HepG2 (cell line): Measurements from ENCODE around the gene MINDY2. TPM values are rescaled to one million over a fixed set of nuclear protein-coding genes. Genes with fewer than 3 reads are reported as not detected.

ENCODE experiments used
- ATAC-seq: fragments of 200-7000 bp; cut with Tn5 transposase; 3 replicates; pipeline ENCODE4 v1.9.1; 2020; ENCODE audit warnings: mild to moderate bottlenecking, moderate library complexity
- BruUV-seq: library from RNA; stranded (reverse); fragments of 400-500 nt; replicated peaks from 2 replicates; lab custom pipeline; 2021; lab: Mats Ljungman, UMichigan
- CTCF ChIA-PET: fragments of 300-600 bp; formaldehyde crosslinking; extraction: SDS; loops from one replicate; lab custom pipeline; 2021; ENCODE audit warnings: low total read pairs, inconsistent platforms, low intra/inter-chr PET ratio; lab: Yijun Ruan, JAX
- POLR2A ChIA-PET: fragments of 350-600 bp; sonication (Branson Sonifier 250); formaldehyde crosslinking; loops from one replicate; lab custom pipeline; 2020; ENCODE audit warnings: antibody characterized with exemption, inconsistent platforms; lab: Yijun Ruan, JAX
- DNase-seq: peaks from one replicate; pipeline ENCODE4 v3.0.0-alpha.2; 2015; ENCODE audit warnings: low spot score
- FAIRE-seq: peaks from 3 replicates; lab custom pipeline; 2011; peaks lifted over from hg19 to GRCh38; lab: Jason Lieb, UNC
- H2AFZ ChIP-seq: one replicate; pipeline ENCODE4 v1.6.1; 2011; ENCODE audit warnings: low read length, inconsistent platforms
- H3K27ac ChIP-seq: fragments of 300-600 bp; 3 replicates; pipeline ENCODE4 v1.8.0; 2011; ENCODE audit warnings: mixed run types, mild to moderate bottlenecking, mixed read lengths, low read length, inconsistent platforms; ENCODE audit not compliant: insufficient read depth; ENCODE audit errors: extremely low read length
- H3K27me3 ChIP-seq, 2 experiments: fragments of 200-600 bp in 1 of 2; 2 replicates in 1 of 2; 3 replicates in 1 of 2; pipeline versions ENCODE4 v1.6.0 to v1.8.0; 2011; ENCODE audit warnings: low read length in 2 of 2, mild to moderate bottlenecking in 2 of 2, moderate library complexity in 2 of 2, inconsistent platforms in 1 of 2; ENCODE audit not compliant: insufficient read depth in 2 of 2, control insufficient read depth in 1 of 2
- H3K36me3 ChIP-seq, 2 experiments: fragments of 200-600 bp in 1 of 2; replicated peaks in 1 of 2; 2 replicates in 1 of 2; 3 replicates in 1 of 2; pipeline versions ENCODE4 v1.5.1 to v1.8.0; 2011; ENCODE audit warnings: low read length in 2 of 2, inconsistent platforms in 1 of 2; ENCODE audit not compliant: insufficient read depth in 2 of 2, control insufficient read depth in 1 of 2
- H3K4me1 ChIP-seq: 2 replicates; pipeline ENCODE4 v1.5.1; 2012; ENCODE audit warnings: low read length, inconsistent platforms; ENCODE audit not compliant: insufficient read depth
- H3K4me2 ChIP-seq: 2 replicates; pipeline ENCODE4 v1.6.0; 2011; ENCODE audit warnings: low read depth, low read length, inconsistent platforms
- H3K4me3 ChIP-seq, 3 experiments: fragments of 200-600 bp in 1 of 3; sonication (generic), shearing (Covaris generic) in 1 of 3; replicated peaks in 1 of 3; 2 replicates each; pipeline ENCODE4 v1.5.1; 2011 to 2016; ENCODE audit warnings: low read length in 3 of 3, inconsistent platforms in 2 of 3, low read depth in 2 of 3, mild to moderate bottlenecking in 2 of 3, control low read depth in 1 of 3, mixed read lengths in 1 of 3; ENCODE audit not compliant: insufficient read depth in 1 of 3
- H3K79me2 ChIP-seq: one replicate; pipeline ENCODE4 v1.6.1; 2011; ENCODE audit warnings: low read length, inconsistent platforms; ENCODE audit not compliant: insufficient read depth
- H3K9ac ChIP-seq: 2 replicates; pipeline ENCODE4 v1.6.0; 2011; ENCODE audit warnings: mild to moderate bottlenecking, low read depth, low read length, inconsistent platforms; ENCODE audit not compliant: insufficient read depth
- H3K9me3 ChIP-seq: 2 replicates; pipeline ENCODE4 v1.5.1; 2012; ENCODE audit warnings: mild to moderate bottlenecking, low read length
- H4K20me1 ChIP-seq: 2 replicates; pipeline ENCODE4 v1.6.0; 2011; ENCODE audit warnings: inconsistent platforms, mild to moderate bottlenecking, low read length, moderate library complexity; ENCODE audit not compliant: insufficient read depth
- BHLHE40 ChIP-seq: IDR thresholded peaks from 2 replicates; pipeline ENCODE4 v1.6.1; 2011; ENCODE audit warnings: low read length, improper control_type of control experiment
- EHMT2 ChIP-seq: fragments of 200-600 bp; sonication (generic); IDR thresholded peaks from 2 replicates; pipeline ENCODE4 v1.7.0; 2017; ENCODE audit warnings: antibody characterized with exemption, low read depth, low read length, borderline replicate concordance
- HNRNPUL1 ChIP-seq: fragments of 200-400 bp; formaldehyde crosslinking; IDR thresholded peaks from 2 replicates; pipeline ENCODE4 v1.6.1; 2017; ENCODE audit warnings: low read depth, mild to moderate bottlenecking, low read length, moderate library complexity
- HOMEZ ChIP-seq: IDR thresholded peaks from 2 replicates; pipeline ENCODE4 v1.6.1; 2016; ENCODE audit warnings: low read depth
- KDM4B ChIP-seq: sonication (generic); formaldehyde crosslinking; IDR thresholded peaks from 2 replicates; pipeline ENCODE4 v1.4.0; 2020; ENCODE audit warnings: missing genetic modification reagents
- NFE2L1 ChIP-seq: sonication (generic); formaldehyde crosslinking; IDR thresholded peaks from 2 replicates; pipeline ENCODE4 v1.4.0; 2020; ENCODE audit warnings: missing genetic modification reagents, mild to moderate bottlenecking, borderline replicate concordance
- PCBP2 ChIP-seq: fragments of 200-400 bp; formaldehyde crosslinking; optimal IDR thresholded peaks from 2 replicates; pipeline ENCODE3; 2018; ENCODE audit warnings: low read length, low read depth; ENCODE audit not compliant: poor library complexity, severe bottlenecking
- SNAPC4 ChIP-seq: sonication (generic); formaldehyde crosslinking; IDR thresholded peaks from 2 replicates; pipeline ENCODE4 v1.4.0; 2020; ENCODE audit warnings: mild to moderate bottlenecking, missing genetic modification reagents
- U2AF1 ChIP-seq: fragments of 200-400 bp; formaldehyde crosslinking; optimal IDR thresholded peaks from 2 replicates; pipeline ENCODE3; 2017; ENCODE audit warnings: mild to moderate bottlenecking, low read depth, low read length
- YEATS2 ChIP-seq: sonication (generic); formaldehyde crosslinking; IDR thresholded peaks from 2 replicates; pipeline ENCODE4 v1.4.0; 2020; ENCODE audit warnings: missing genetic modification reagents, borderline replicate concordance
- ZBTB38 ChIP-seq: sonication (generic); formaldehyde crosslinking; IDR thresholded peaks from 2 replicates; pipeline ENCODE4 v1.5.1; 2020; ENCODE audit warnings: mild to moderate bottlenecking, missing genetic modification reagents
- ZFP37 ChIP-seq: sonication (generic); formaldehyde crosslinking; IDR thresholded peaks from 2 replicates; pipeline ENCODE4 v1.4.0; 2020; ENCODE audit warnings: missing genetic modification reagents, borderline replicate concordance
- ZNF367 ChIP-seq: sonication (generic); formaldehyde crosslinking; IDR thresholded peaks from 2 replicates; pipeline ENCODE4 v1.4.0; 2020; ENCODE audit warnings: missing genetic modification reagents, borderline replicate concordance
- ZNF446 ChIP-seq: sonication (generic); formaldehyde crosslinking; IDR thresholded peaks from 2 replicates; pipeline ENCODE4 v1.5.0; 2020; ENCODE audit warnings: mild to moderate bottlenecking, missing genetic modification reagents
- WGBS: methylation state at CpG from one replicate; pipeline ENCODE4 v1.1.6; 2017; ENCODE audit warnings: low lambda C conversion rate; 5-methylcytosine and 5-hydroxymethylcytosine counted together
- in situ Hi-C: cut with HindIII; loops from 2 replicates; pipeline ENCODE4 v1.10.0; 2017; ENCODE audit warnings: low pct_unique_long_range_greater_than_20kb; ENCODE audit not compliant: extremely low pct_ligation_motif_present
- intact Hi-C: fragments of 100-400 bp; cut with micrococcal nuclease; formaldehyde crosslinking; loops from one replicate; pipeline ENCODE4 v1.10.0; 2022; ENCODE audit not compliant: unreplicated experiment
- polyA plus RNA-seq, 8 experiments: library from polyadenylated mRNA; depleted of rRNA in 3 of 8; stranded (reverse) in 7 of 8; unstranded in 1 of 8; fragments of >200 nt; fragmentation: Illumina TruSeq in 4 of 8; extraction: Trizol in 4 of 8; gene quantifications; 2 replicates each; pipeline versions ENCODE4 v1.2.1 to v1.2.3, GENCODE V29; 2011 to 2016; ENCODE audit warnings: low read depth in 4 of 8, missing spikeins in 1 of 8, mixed read lengths in 1 of 8; ENCODE audit not compliant: insufficient read depth in 1 of 8
- total RNA-seq, 5 experiments: library from RNA; depleted of rRNA; stranded (reverse); fragments of >200 nt; fragmentation: Illumina TruSeq; extraction: Trizol; gene quantifications; 2 replicates each; pipeline ENCODE4 v1.2.3, GENCODE V29; 2016; ENCODE audit warnings: low read depth in 1 of 5

MINDY2 gene
- total and polyA plus RNA-seq, 2 of the 13 experiments (the other 11 are each of a cell fraction or from before 2014, with no cell fraction given), result 7.2 to 12.6 TPM

GRCh38 chr15:58840048-58840447 lies 68.9 kb downstream of the MINDY2 start (continued):
- no peak for TF ChIP-seq SNAPC4
- TF ChIP-seq ZFP37, result no peak
- TF ChIP-seq ZNF446, result no peak

- intact Hi-C loops (loop anchor here (10.0 kb wide), 1 partner anchor 52 kb away; no protein-coding TSS in a partner anchor), in situ Hi-C loops (no loop called here)
- H3K4me3 ChIP-seq, result no peak overlapping the region
- ChIA-PET POLR2A (no interaction called here), CTCF (no interaction called here)
- ATAC-seq, result no peak
- no peaks in the 10 kb centered on the region for H3K27me3 ChIP-seq
- no peaks in the 10 kb centered on the region for H3K79me2 ChIP-seq
- no peak for DNase-seq
- H3K9ac ChIP-seq, result no peak overlapping the region
- peaks cover 2% of the 10 kb centered on the region in 2 experiments; a peak in 3 of 5 replicates for H3K36me3 ChIP-seq
- H3K27ac ChIP-seq, result no peak overlapping the region
- 0 out of 2 replicates have a peak, but pooled peaks cover 2% of the 10 kb centered on the region for H4K20me1 ChIP-seq
- 96% methylated on average over 4 of the region's 4 CpGs for whole genome bisulfite sequencing
- H3K9me3 ChIP-seq, result no peaks in the 10 kb centered on the region
- H2AFZ ChIP-seq, result no peak overlapping the region
- H3K4me1 ChIP-seq, result no peaks in the 10 kb centered on the region
- FAIRE-seq, result no peak
- BruUV-seq, result no TSS peak
- no peak overlapping the region for H3K4me2 ChIP-seq
- TF ChIP-seq HNRNPUL1 (no peak), ZNF367 (CRISPR knock-in tag) (no peak), NFE2L1 (CRISPR knock-in tag) (no peak), U2AF1 (no peak), EHMT2 (no peak), KDM4B (no peak), YEATS2 (CRISPR knock-in tag) (no peak), HOMEZ (CRISPR knock-in tag) (no peak), BHLHE40 (no peak), PCBP2 (no peak), ZBTB38 (CRISPR knock-in tag) (no peak)
Observed at GRCh38 chr15:58842713-58843396, 71.8 kb downstream of the MINDY2 start.
